H9 (cell line): ENCODE measurements around the gene RGS9. TPM values are rescaled to one million over a fixed set of nuclear protein-coding genes. Genes with fewer than 3 reads are reported as not detected.

Source experiments
- DNase-seq: peaks from one replicate; pipeline ENCODE4 v3.0.0-alpha.2; 2017
- H2AFZ ChIP-seq: one replicate; pipeline ENCODE4 v1.6.1; 2013; ENCODE audit warnings: mild to moderate bottlenecking, low read length, control low read depth, moderate library complexity
- H2AK5ac ChIP-seq: 2 replicates; pipeline ENCODE4 v1.6.1; 2013; ENCODE audit warnings: low read length, control low read depth, mixed read lengths; ENCODE audit not compliant: insufficient read length
- H2BK120ac ChIP-seq: one replicate; pipeline ENCODE4 v1.6.1; 2013; ENCODE audit warnings: low read depth, mild to moderate bottlenecking, low read length, control low read depth, inconsistent platforms; ENCODE audit not compliant: poor library complexity, severe bottlenecking
- H2BK12ac ChIP-seq: 2 replicates; pipeline ENCODE4 v1.6.1; 2013; ENCODE audit warnings: low read length, control low read depth, mixed read lengths, low read depth; ENCODE audit not compliant: insufficient read length
- H2BK15ac ChIP-seq: 2 replicates; pipeline ENCODE4 v1.6.1; 2013; ENCODE audit warnings: low read depth, low read length, control low read depth
- H2BK20ac ChIP-seq: one replicate; pipeline ENCODE4 v1.6.1; 2013; ENCODE audit warnings: low read depth, mild to moderate bottlenecking, low read length, control low read depth, inconsistent platforms; ENCODE audit not compliant: poor library complexity, severe bottlenecking
- H2BK5ac ChIP-seq: 2 replicates; pipeline ENCODE4 v1.6.1; 2013; ENCODE audit warnings: low read length, control low read depth, mixed read lengths; ENCODE audit not compliant: insufficient read length
- H3K14ac ChIP-seq: 2 replicates; pipeline ENCODE4 v1.6.1; 2013; ENCODE audit warnings: low read length, control low read depth; ENCODE audit not compliant: insufficient read depth
- H3K18ac ChIP-seq: 2 replicates; pipeline ENCODE4 v1.6.1; 2013; ENCODE audit warnings: low read depth, mild to moderate bottlenecking, mixed read lengths, low read length, control low read depth; ENCODE audit not compliant: insufficient read length
- H3K23ac ChIP-seq: 2 replicates; pipeline ENCODE4 v1.6.1; 2013; ENCODE audit warnings: low read length, control low read depth, mixed read lengths, low read depth; ENCODE audit not compliant: insufficient read length
- H3K23me2 ChIP-seq: 2 replicates; pipeline ENCODE4 v1.6.1; 2013; ENCODE audit warnings: low read depth, mild to moderate bottlenecking, mixed read lengths, low read length, control low read depth; ENCODE audit not compliant: insufficient read length, poor library complexity, severe bottlenecking
- H3K27ac ChIP-seq: 2 replicates; pipeline ENCODE4 v1.5.1; 2013; ENCODE audit warnings: low read length, control low read depth, mixed read lengths, low read depth; ENCODE audit not compliant: insufficient read length
- H3K27me3 ChIP-seq: 2 replicates; pipeline ENCODE4 v1.6.1; 2013; ENCODE audit warnings: low read length, control low read depth, inconsistent platforms; ENCODE audit not compliant: insufficient read depth
- H3K4ac ChIP-seq: 2 replicates; pipeline ENCODE4 v1.6.1; 2013; ENCODE audit warnings: low read depth, mild to moderate bottlenecking, control low read depth, inconsistent platforms, low read length, moderate library complexity
- H3K4me1 ChIP-seq: 2 replicates; pipeline ENCODE4 v1.6.1; 2013; ENCODE audit warnings: low read length, control low read depth, inconsistent platforms; ENCODE audit not compliant: insufficient read depth
- H3K4me2 ChIP-seq: 2 replicates; pipeline ENCODE4 v1.6.1; 2013; ENCODE audit warnings: low read length, control low read depth, mixed read lengths; ENCODE audit not compliant: insufficient read length, insufficient read depth
- H3K56ac ChIP-seq: 2 replicates; pipeline ENCODE4 v1.6.1; 2013; ENCODE audit warnings: low read depth, mild to moderate bottlenecking, mixed read lengths, low read length, control low read depth; ENCODE audit not compliant: insufficient read length
- H3K79me1 ChIP-seq: 2 replicates; pipeline ENCODE4 v1.6.1; 2013; ENCODE audit warnings: low read depth, mild to moderate bottlenecking, moderate library complexity, low read length, control low read depth, inconsistent platforms; ENCODE audit not compliant: insufficient read depth, poor library complexity, severe bottlenecking
- H3K79me2 ChIP-seq: 2 replicates; pipeline ENCODE4 v1.6.1; 2013; ENCODE audit warnings: low read length, control low read depth, inconsistent platforms; ENCODE audit not compliant: insufficient read depth
- H3K9ac ChIP-seq: 2 replicates; pipeline ENCODE4 v1.6.1; 2013; ENCODE audit warnings: low read length, control low read depth, mixed read lengths; ENCODE audit not compliant: insufficient read length; ENCODE audit errors: extremely low read depth
- H3K9me3 ChIP-seq: one replicate; pipeline ENCODE4 v1.6.1; 2013; ENCODE audit warnings: low read depth, low read length, inconsistent platforms; ENCODE audit not compliant: control insufficient read depth
- H3T11ph ChIP-seq: one replicate; pipeline ENCODE4 v1.6.1; 2013; ENCODE audit warnings: mild to moderate bottlenecking, low read length, control low read depth, inconsistent platforms
- H4K20me1 ChIP-seq: one replicate; pipeline ENCODE4 v1.6.1; 2013; ENCODE audit not compliant: control insufficient read depth, insufficient read length, insufficient read depth
- H4K5ac ChIP-seq: 2 replicates; pipeline ENCODE4 v1.6.1; 2013; ENCODE audit warnings: low read depth, mild to moderate bottlenecking, mixed read lengths, low read length, control low read depth; ENCODE audit not compliant: insufficient read length
- H4K8ac ChIP-seq: replicated peaks from 2 replicates; pipeline ENCODE4 v1.6.1; 2013; ENCODE audit warnings: low read length, control low read depth, mixed read lengths, low read depth; ENCODE audit not compliant: insufficient read length
- H4K91ac ChIP-seq: 2 replicates; pipeline ENCODE4 v1.6.1; 2013; ENCODE audit warnings: low read depth, mild to moderate bottlenecking, moderate library complexity, mixed read lengths, low read length, control low read depth; ENCODE audit not compliant: insufficient read length
- H3K27ac Mint-ChIP-seq, 3 experiments: 2 replicates in 2 of 3; 3 replicates in 1 of 3; pipeline ENCODE4 v1.8.0; 2020 to 2021; ENCODE audit warnings: mixed read lengths in 3 of 3, mild to moderate bottlenecking in 1 of 3, moderate library complexity in 1 of 3
- H3K27me3 Mint-ChIP-seq: 2 replicates; pipeline ENCODE4 v1.8.0; 2021; ENCODE audit warnings: low read depth, mild to moderate bottlenecking, moderate library complexity, mixed read lengths
- H3K36me3 Mint-ChIP-seq, 3 experiments: 2 replicates in 2 of 3; 3 replicates in 1 of 3; pipeline ENCODE4 v1.8.0; 2020 to 2021; ENCODE audit warnings: low read depth in 3 of 3, mixed read lengths in 3 of 3; ENCODE audit not compliant: insufficient read depth in 1 of 3
- H3K4me1 Mint-ChIP-seq, 2 experiments: 2 replicates each; pipeline ENCODE4 v1.8.0; 2020; ENCODE audit warnings: mixed read lengths in 2 of 2
- H3K4me3 Mint-ChIP-seq, 2 experiments: 2 replicates in 1 of 2; 3 replicates in 1 of 2; pipeline ENCODE4 v1.8.0; 2020 to 2021; ENCODE audit warnings: mild to moderate bottlenecking in 2 of 2, mixed read lengths in 2 of 2, moderate library complexity in 1 of 2
- H3K9me3 Mint-ChIP-seq, 2 experiments: 2 replicates in 1 of 2; 3 replicates in 1 of 2; pipeline ENCODE4 v1.8.0; 2020; ENCODE audit warnings: mild to moderate bottlenecking in 2 of 2, mixed read lengths in 2 of 2, moderate library complexity in 1 of 2
- CTCF ChIP-seq: fragments of 200-600 bp; sonication (generic); conservative IDR thresholded peaks from 3 replicates; pipeline ENCODE4 v1.8.0; 2021; ENCODE audit warnings: antibody characterized with exemption, mild to moderate bottlenecking
- WGBS: extraction: QIAGEN DNeasy Blood & Tissue Kit; methylation state at CpG from one replicate; pipeline ENCODE4 v1.1.7; 2013; ENCODE audit warnings: missing lambda C conversion rate, low lambda C conversion rate, mixed read lengths; ENCODE audit not compliant: insufficient read length; ENCODE audit errors: extremely low coverage; 5-methylcytosine and 5-hydroxymethylcytosine counted together
- total RNA-seq: library from RNA; stranded (reverse); gene quantifications from 2 replicates; pipeline ENCODE4 v1.2.1, GENCODE V29; 2021

Gene RGS9
- total RNA-seq, 1 experiment from 2014 or later, result 12.0 TPM

DNA sequence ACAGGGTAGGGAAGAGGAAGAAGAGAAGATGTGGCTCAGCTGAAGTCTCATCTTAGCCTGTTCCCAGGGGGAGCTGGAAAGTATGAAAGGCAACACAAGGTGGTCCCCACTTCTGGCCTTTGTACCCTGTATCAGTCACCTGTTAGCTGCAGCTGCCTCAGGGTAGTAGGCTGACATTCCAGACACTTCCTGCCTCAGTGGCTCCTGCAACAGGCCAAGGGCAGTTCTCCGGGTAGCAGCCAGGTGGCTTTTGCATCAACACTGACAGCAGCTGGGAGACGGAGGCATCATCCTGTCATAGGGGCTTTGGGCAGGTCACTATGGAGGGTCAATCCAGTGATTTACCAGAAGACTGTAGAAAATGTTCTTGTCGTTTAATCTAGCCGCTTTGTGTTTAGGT lies 124.0 kb downstream of the RGS9 start:
- no peaks in the 10 kb centered on the region for H3K4me1 ChIP-seq
- peak; percentile 61 for TF ChIP-seq CTCF
- H2BK20ac ChIP-seq, result no peak overlapping the region
- Mint-ChIP-seq H3K4me3 (no peak overlapping the region), H3K4me1 (no peaks in the 10 kb centered on the region), H3K36me3 (peaks cover 0 to 4% (median 0%) of the 10 kb centered on the region in 3 experiments; a peak in 1 of 7 replicates), H3K27me3 (no peaks in the 10 kb centered on the region; the same call in 1 of the 2 replicates), H3K27ac (no peak overlapping the region), H3K9me3 (peaks cover 0 to 8% of the 10 kb centered on the region in 2 experiments; a peak in 2 of 5 replicates)
- H3K79me2 ChIP-seq, result no peaks in the 10 kb centered on the region
- H4K20me1 ChIP-seq, result no peaks in the 10 kb centered on the region
- no peak overlapping the region for H3K18ac ChIP-seq
- H3K4me2 ChIP-seq, result no peak overlapping the region
- no peak overlapping the region for H2BK5ac ChIP-seq
- peak; percentile 74 for DNase-seq
- no peak overlapping the region for H2AFZ ChIP-seq
- H2AK5ac ChIP-seq, result no peak overlapping the region
- no peak overlapping the region for H2BK120ac ChIP-seq
- no peak overlapping the region for H4K8ac ChIP-seq
- H3K23ac ChIP-seq, result no peak overlapping the region
- H3K27ac ChIP-seq, result no peak overlapping the region
- H3K9me3 ChIP-seq, result no peaks in the 10 kb centered on the region
- no peak overlapping the region for H2BK15ac ChIP-seq
- no peaks in the 10 kb centered on the region for H3K27me3 ChIP-seq
- no peak overlapping the region for H3K56ac ChIP-seq
- no peak overlapping the region for H4K91ac ChIP-seq
- H2BK12ac ChIP-seq, result no peak overlapping the region
- no peaks in the 10 kb centered on the region for H3K79me1 ChIP-seq
- H4K5ac ChIP-seq, result no peak overlapping the region
- H3T11ph ChIP-seq, result no peak overlapping the region
- H3K14ac ChIP-seq, result no peak overlapping the region
- no peaks in the 10 kb centered on the region for H3K23me2 ChIP-seq
- no CpG with 5 or more reads among the region's 4 CpGs for WGBS
- no peak overlapping the region for H3K4ac ChIP-seq
- no peak overlapping the region for H3K9ac ChIP-seq
